Measurements from ENCODE around the gene CD300E. TPM values are rescaled to one million over a fixed set of nuclear protein-coding genes. Genes with fewer than 3 reads are reported as not detected.
A peak's percentile ranks its signal among the peaks of the same experiment; 100 is the strongest.

Gene CD300E
- total RNA-seq, 4 donors from 2014 or later = 0.15 to 0.53 (median 0.18) TPM

- intact Hi-C loops (cut with DNase I) = no loop called here
Observed at GRCh38 chr17:74568106-74568873, 55.2 kb downstream of the CD300E start.

GRCh38 chr17:74567397-74567796, 56.1 kb downstream of the CD300E start, which contains the start of gene CD300H:
Gene CD300H (minus strand): TSS chr17:74567509.
- Histone ChIP-seq H3K27ac (no peak within 1 kb of the TSS), H3K9me3 (no peaks in the 10 kb centered on the region), H3K4me1 (peaks cover 8 to 29% (median 20%) of the 10 kb centered on the region in 3 donors), H3K4me3 (no peak within 1 kb of the TSS), H3K27me3 (peaks cover 0 to 35% (median 0%) of the 10 kb centered on the region in 4 donors), H3K36me3 (no peaks in the 10 kb centered on the region)
- intact Hi-C loops (cut with DNase I) = no loop called here
- no peak for TF ChIP-seq POLR2A (IDR thresholded peaks at IDR 0.05)
- TF ChIP-seq, protein P1, sequence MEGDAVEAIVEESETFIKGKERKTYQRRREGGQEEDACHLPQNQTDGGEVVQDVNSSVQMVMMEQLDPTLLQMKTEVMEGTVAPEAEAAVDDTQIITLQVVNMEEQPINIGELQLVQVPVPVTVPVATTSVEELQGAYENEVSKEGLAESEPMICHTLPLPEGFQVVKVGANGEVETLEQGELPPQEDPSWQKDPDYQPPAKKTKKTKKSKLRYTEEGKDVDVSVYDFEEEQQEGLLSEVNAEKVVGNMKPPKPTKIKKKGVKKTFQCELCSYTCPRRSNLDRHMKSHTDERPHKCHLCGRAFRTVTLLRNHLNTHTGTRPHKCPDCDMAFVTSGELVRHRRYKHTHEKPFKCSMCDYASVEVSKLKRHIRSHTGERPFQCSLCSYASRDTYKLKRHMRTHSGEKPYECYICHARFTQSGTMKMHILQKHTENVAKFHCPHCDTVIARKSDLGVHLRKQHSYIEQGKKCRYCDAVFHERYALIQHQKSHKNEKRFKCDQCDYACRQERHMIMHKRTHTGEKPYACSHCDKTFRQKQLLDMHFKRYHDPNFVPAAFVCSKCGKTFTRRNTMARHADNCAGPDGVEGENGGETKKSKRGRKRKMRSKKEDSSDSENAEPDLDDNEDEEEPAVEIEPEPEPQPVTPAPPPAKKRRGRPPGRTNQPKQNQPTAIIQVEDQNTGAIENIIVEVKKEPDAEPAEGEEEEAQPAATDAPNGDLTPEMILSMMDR (IDR thresholded peaks at IDR 0.05) = no peak
- WGBS, 2 donors = 69 to 79% methylated on average over 1 to 2 of the region's 2 CpGs
- DNase-seq = no peak

More at GRCh38 chr17:74568106-74568873, 55.2 kb downstream of the CD300E start:
- H3K4me3 ChIP-seq = no peak overlapping the region
- H3K9me3 ChIP-seq = no peaks in the 10 kb centered on the region
- no peak overlapping the region for H3K27ac ChIP-seq
- 70 to 75% methylated on average over 4 of the region's 4 CpGs for WGBS, 2 donors
- peaks cover 8 to 29% (median 20%) of the 10 kb centered on the region in 3 donors for H3K4me1 ChIP-seq
- no peak for DNase-seq
- TF ChIP-seq, protein P1 (IDR thresholded peaks at IDR 0.05) = no peak
- TF ChIP-seq POLR2A (IDR thresholded peaks at IDR 0.05) = no peak
- peaks cover 0 to 35% (median 0%) of the 10 kb centered on the region in 4 donors for H3K27me3 ChIP-seq
- H3K36me3 ChIP-seq = no peaks in the 10 kb centered on the region

DNA sequence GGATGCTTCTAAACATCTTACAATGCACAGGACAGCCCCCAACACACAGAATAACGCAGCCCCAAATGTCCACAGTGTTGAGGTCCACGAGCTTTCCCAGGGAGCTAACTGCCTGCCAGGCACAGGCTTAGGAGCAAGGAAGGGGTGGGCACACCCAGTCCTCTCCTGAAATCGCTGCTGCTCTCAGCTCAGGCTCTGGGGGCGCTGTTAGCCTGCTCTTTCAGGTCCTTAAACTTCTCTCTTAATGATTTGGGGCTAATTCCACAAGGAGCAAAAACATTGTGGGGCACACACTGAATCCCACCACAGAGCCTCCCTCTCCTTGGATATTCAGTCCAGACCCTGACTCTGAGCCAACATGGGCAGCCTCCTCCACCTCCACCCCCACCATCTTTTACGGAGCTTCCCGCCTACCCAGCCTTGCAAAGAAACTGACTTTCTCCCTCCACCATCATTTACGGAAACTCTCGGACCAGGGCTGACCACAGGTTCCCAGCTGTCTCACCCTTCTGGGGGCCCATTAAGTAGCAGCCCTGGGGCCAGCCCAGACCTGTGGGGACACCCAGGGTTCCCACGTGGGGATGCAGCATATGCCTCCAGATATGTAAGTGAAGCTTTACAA, 57.3 kb downstream of the CD300E start:
- intact Hi-C loops (cut with DNase I) = no loop called here
- Histone ChIP-seq H3K4me3 (no peak overlapping the region), H3K27me3 (peaks cover 0 to 42% (median 0%) of the 10 kb centered on the region in 4 donors), H3K36me3 (no peaks in the 10 kb centered on the region), H3K27ac (no peak overlapping the region), H3K9me3 (no peaks in the 10 kb centered on the region), H3K4me1 (peaks cover 8 to 29% (median 20%) of the 10 kb centered on the region in 3 donors)
- whole genome bisulfite sequencing, 2 donors = 19 to 36% methylated on average over 6 to 7 of the region's 9 CpGs
- TF ChIP-seq, protein P1 (IDR thresholded peaks at IDR 0.05) = peak; percentile 31 to 70 (median 51)
- TF ChIP-seq POLR2A (IDR thresholded peaks at IDR 0.05) = no peak
- no peak for DNase-seq

- H3K27ac ChIP-seq = no peak overlapping the region
- no peaks in the 10 kb centered on the region for H3K9me3 ChIP-seq
- no peaks in the 10 kb centered on the region for H3K36me3 ChIP-seq
- H3K4me3 ChIP-seq = no peak overlapping the region
- peaks cover 0 to 47% (median 0%) of the 10 kb centered on the region in 4 donors for H3K27me3 ChIP-seq
- H3K4me1 ChIP-seq = peaks cover 6 to 22% (median 13%) of the 10 kb centered on the region in 3 donors
- DNase-seq = no peak
- TF ChIP-seq, protein P1 (IDR thresholded peaks at IDR 0.05) = no peak
- no peak for TF ChIP-seq POLR2A (IDR thresholded peaks at IDR 0.05)
- intact Hi-C loops (cut with DNase I) = no loop called here
- 52 to 59% methylated on average over 5 of the region's 5 CpGs for WGBS, 2 donors
Observed at GRCh38 chr17:74565126-74565525, 58.4 kb downstream of the CD300E start.

GRCh38 chr17:74563358-74563757, 60.2 kb downstream of the CD300E start:
- Histone ChIP-seq H3K4me1 (peaks cover 0 to 7% (median 0%) of the 10 kb centered on the region in 3 donors), H3K36me3 (no peaks in the 10 kb centered on the region), H3K9me3 (no peaks in the 10 kb centered on the region), H3K4me3 (no peak overlapping the region), H3K27me3 (peaks cover 0 to 42% (median 0%) of the 10 kb centered on the region in 4 donors), H3K27ac (no peak overlapping the region)
- 78 to 83% methylated on average over 1 of the region's 1 CpG for WGBS, 2 donors
- DNase-seq = no peak
- TF ChIP-seq POLR2A (IDR thresholded peaks at IDR 0.05) = no peak
- TF ChIP-seq, protein P1 (IDR thresholded peaks at IDR 0.05) = no peak
- intact Hi-C loops (cut with DNase I) = no loop called here
